A549 (cell line): ENCODE measurements around the gene RBM47. TPM values are rescaled to one million over a fixed set of nuclear protein-coding genes. Genes with fewer than 3 reads are reported as not detected.

Experiments used
- ATAC-seq, 2 experiments: fragments of 200-7000 bp in 1 of 2; fragments of >200 bp in 1 of 2; cut with Nextera tagmentation in 1 of 2; cut with Tn5 transposase in 1 of 2; 3 replicates each; pipeline versions ENCODE4 v1.8.0 to v1.9.1; 2018 to 2020; ENCODE audit warnings: mild to moderate bottlenecking in 1 of 2, moderate library complexity in 1 of 2
- CTCF ChIA-PET: fragments of 300-600 bp; sonication (Branson Sonifier 250); formaldehyde crosslinking; extraction: SDS; loops from one replicate; lab custom pipeline; 2021; ENCODE audit warnings: antibody characterized with exemption, inconsistent platforms; lab: Yijun Ruan, JAX
- POLR2A ChIA-PET: fragments of 350-600 bp; formaldehyde crosslinking; extraction: SDS; loops from one replicate; lab custom pipeline; 2021; ENCODE audit warnings: antibody characterized with exemption, inconsistent platforms; lab: Yijun Ruan, JAX
- DNase-seq, 2 experiments: peaks; one replicate each; pipeline versions ENCODE4 v3.0.0 to v3.0.0-alpha.2; 2011 to 2016; ENCODE audit warnings: low read depth in 1 of 2, low spot score in 1 of 2
- FAIRE-seq: peaks from 2 replicates; lab custom pipeline; 2011; peaks lifted over from hg19 to GRCh38; lab: Jason Lieb, UNC
- H3K27ac ChIP-seq, 2 experiments: fragments of >200 bp; sonication (Bioruptor Twin); formaldehyde crosslinking; 3 replicates each; pipeline ENCODE4 v1.5.1; 2016 to 2017
- H3K4me1 ChIP-seq: fragments of >200 bp; sonication (Bioruptor Twin); formaldehyde crosslinking; 3 replicates; pipeline ENCODE4 v1.6.1; 2016
- H3K4me2 ChIP-seq: fragments of >200 bp; sonication (Bioruptor Twin); formaldehyde crosslinking; 3 replicates; pipeline ENCODE4 v1.6.1; 2016
- H3K4me3 ChIP-seq: fragments of >200 bp; sonication (Bioruptor Twin); formaldehyde crosslinking; 3 replicates; pipeline ENCODE4 v1.5.1; 2016
- H3K9me3 ChIP-seq: fragments of >200 bp; sonication (Bioruptor Twin); formaldehyde crosslinking; 3 replicates; pipeline ENCODE4 v1.6.1; 2016
- ATOH8 ChIP-seq: fragments of 250-450 bp; sonication (Bioruptor Pico); IDR thresholded peaks from 2 replicates; pipeline ENCODE4 v1.5.0; 2020; ENCODE audit warnings: low read depth, mild to moderate bottlenecking, moderate library complexity
- BCL3 ChIP-seq: fragments of >200 bp; sonication (Bioruptor Twin); formaldehyde crosslinking; IDR thresholded peaks from 3 replicates; pipeline ENCODE4 v1.6.1; 2016
- BHLHE40 ChIP-seq: IDR thresholded peaks from 2 replicates; pipeline ENCODE4 v1.6.1; 2012; ENCODE audit warnings: low read depth, low read length, inconsistent platforms
- CBX2 ChIP-seq: fragments of 200-600 bp; sonication (generic); IDR thresholded peaks from 2 replicates; pipeline ENCODE4 v1.6.1; 2016; ENCODE audit warnings: low read depth, mild to moderate bottlenecking, borderline replicate concordance
- CBX8 ChIP-seq: fragments of 200-600 bp; sonication (generic); IDR thresholded peaks from 2 replicates; pipeline ENCODE4 v1.6.1; 2016
- ELK1 ChIP-seq: fragments of 150-350 bp; IDR thresholded peaks from 2 replicates; pipeline ENCODE4 v1.6.1; 2014; ENCODE audit warnings: low read depth, mild to moderate bottlenecking, low read length
- ESRRA ChIP-seq: fragments of 150-350 bp; IDR thresholded peaks from 2 replicates; pipeline ENCODE4 v1.6.1; 2014; ENCODE audit warnings: mild to moderate bottlenecking, low read length, borderline replicate concordance
- FOSB ChIP-seq: fragments of 250-450 bp; sonication (Bioruptor Pico); IDR thresholded peaks from 2 replicates; pipeline ENCODE4 v1.5.0; 2020; ENCODE audit warnings: mild to moderate bottlenecking, moderate library complexity
- HES2 ChIP-seq: fragments of >200 bp; sonication (Bioruptor Twin); formaldehyde crosslinking; IDR thresholded peaks from 2 replicates; pipeline ENCODE4 v1.6.1; 2016
- HEYL ChIP-seq: fragments of 250-450 bp; sonication (Bioruptor Pico); IDR thresholded peaks from 2 replicates; pipeline ENCODE4 v1.8.0; 2021; ENCODE audit warnings: mild to moderate bottlenecking, moderate library complexity
- HOXA7 ChIP-seq: fragments of 250-450 bp; sonication (Bioruptor Pico); IDR thresholded peaks from 2 replicates; pipeline ENCODE4 v1.5.0; 2020; ENCODE audit warnings: mild to moderate bottlenecking, moderate library complexity
- JUNB ChIP-seq: fragments of >200 bp; sonication (Bioruptor Twin); formaldehyde crosslinking; IDR thresholded peaks from 2 replicates; pipeline ENCODE4 v1.6.1; 2016
- KDM1A ChIP-seq: fragments of 200-600 bp; sonication (generic); IDR thresholded peaks from 2 replicates; pipeline ENCODE4 v1.6.1; 2016; ENCODE audit warnings: low read depth, mild to moderate bottlenecking
- MYC ChIP-seq: IDR thresholded peaks from 2 replicates; pipeline ENCODE4 v1.6.1; 2012; ENCODE audit warnings: mild to moderate bottlenecking, inconsistent platforms, low read length, improper control_type of control experiment, borderline replicate concordance
- NFE2L2 ChIP-seq: fragments of 150-350 bp; conservative IDR thresholded peaks from 2 replicates; pipeline ENCODE4 v1.6.1; 2014; ENCODE audit warnings: low read length
- NPAS2 ChIP-seq: fragments of 250-450 bp; sonication (Bioruptor Pico); IDR thresholded peaks from 2 replicates; pipeline ENCODE4 v1.8.0; 2022; ENCODE audit warnings: mild to moderate bottlenecking, moderate library complexity, borderline replicate concordance
- NR3C1 ChIP-seq: fragments of >200 bp; sonication (Bioruptor Twin); formaldehyde crosslinking; IDR thresholded peaks from 3 replicates; pipeline ENCODE4 v1.6.1; 2017
- PBX3 ChIP-seq: IDR thresholded peaks from 2 replicates; pipeline ENCODE4 v1.6.1; 2012
- PHF8 ChIP-seq: fragments of 200-600 bp; sonication (generic); IDR thresholded peaks from 2 replicates; pipeline ENCODE4 v1.6.1; 2016; ENCODE audit warnings: low read depth, mild to moderate bottlenecking, antibody characterized with exemption, moderate library complexity, borderline replicate concordance
- POLR2AphosphoS2 ChIP-seq: conservative IDR thresholded peaks from 2 replicates; pipeline ENCODE4 v1.6.1; 2012; ENCODE audit warnings: low read length, improper control_type of control experiment, inconsistent platforms
- RCOR1 ChIP-seq: fragments of 150-350 bp; IDR thresholded peaks from 2 replicates; pipeline ENCODE4 v1.6.1; 2014; ENCODE audit warnings: antibody characterized with exemption, low read length, low read depth
- REST ChIP-seq: fragments of 200-600 bp; sonication (generic); IDR thresholded peaks from 2 replicates; pipeline ENCODE4 v1.6.1; 2016; ENCODE audit warnings: antibody characterized with exemption, mild to moderate bottlenecking, moderate library complexity
- RNF2 ChIP-seq: fragments of 200-600 bp; sonication (generic); IDR thresholded peaks from 2 replicates; pipeline ENCODE4 v1.6.1; 2016; ENCODE audit warnings: low read depth, mild to moderate bottlenecking, antibody characterized with exemption, moderate library complexity, borderline replicate concordance
- TFCP2L1 ChIP-seq: fragments of 250-450 bp; sonication (Bioruptor Pico); IDR thresholded peaks from 2 replicates; pipeline ENCODE4 v1.5.0; 2021; ENCODE audit warnings: mild to moderate bottlenecking
- ZNF302 ChIP-seq: fragments of 250-450 bp; sonication (Bioruptor Pico); IDR thresholded peaks from 2 replicates; pipeline ENCODE4 v1.9.0; 2021; ENCODE audit warnings: inconsistent platforms, mild to moderate bottlenecking, moderate library complexity
- WGBS: methylation state at CpG from one replicate; pipeline ENCODE4 v1.1.6; 2017; ENCODE audit errors: missing lambda C conversion rate; 5-methylcytosine and 5-hydroxymethylcytosine counted together
- polyA plus RNA-seq, 4 experiments: library from polyadenylated mRNA; depleted of rRNA in 3 of 4; stranded (reverse); fragments of >200 nt; fragmentation: RNase III in 1 of 4; extraction: RNeasy Plus Mini Kit Qiagen cat#74134 plus additional on column Dnase treatment in 1 of 4; gene quantifications; 2 replicates in 3 of 4; 3 replicates in 1 of 4; pipeline ENCODE4 v1.2.3, GENCODE V29; 2011 to 2017

The RBM47 gene
- polyA plus RNA-seq, 2 of the 4 experiments (the other 2 are of a cell fraction) = 38.1 to 43.3 TPM

- ATAC-seq (peak; percentile 30 to 79; a peak in 3 of 6 replicates), DNase-seq (peak in 1 of 2 experiments; percentile 60), FAIRE-seq (no peak)
- ChIA-PET CTCF (no interaction called here), POLR2A (interaction anchor here (0.6 kb wide), 1 partner anchor 203 kb away, joined by 6 read pairs; no protein-coding TSS in a partner anchor)
- 65% methylated on average over 10 of the region's 10 CpGs for WGBS
- Histone ChIP-seq H3K27ac (peak overlapping the region; percentile 41 to 65; a peak in 4 of 6 replicates), H3K4me3 (no peak overlapping the region), H3K4me1 (peaks cover 24% of the 10 kb centered on the region), H3K9me3 (no peaks in the 10 kb centered on the region), H3K4me2 (peak overlapping the region; percentile 45)
- TF ChIP-seq FOSB (CRISPR knock-in tag) (no peak), RNF2 (no peak), MYC (no peak), ZNF302 (no peak), ELK1 (no peak), POLR2AphosphoS2 (no peak), TFCP2L1 (no peak), PBX3 (no peak), CBX8 (no peak), KDM1A (no peak), HOXA7 (CRISPR knock-in tag) (no peak), ESRRA (no peak), BCL3 (no peak), ATOH8 (CRISPR knock-in tag) (no peak)
Measured at GRCh38 chr4:40530961-40531635, 98.6 kb downstream of the RBM47 start.

- peak overlapping the region; percentile 91 for H3K4me2 ChIP-seq
- ChIA-PET POLR2A (interaction anchor here (0.6 kb wide), 1 partner anchor 14 kb away, joined by 3 read pairs; no protein-coding TSS in a partner anchor), CTCF (interaction anchor here (0.6 to 1.1 kb wide), 2 partner anchors 8 to 37 kb away, joined by 3 read pairs; no protein-coding TSS in a partner anchor)
- ATAC-seq (no peak), FAIRE-seq (no peak), DNase-seq (no peak)
- peak overlapping the region; percentile 84 to 98 for H3K27ac ChIP-seq
- H3K4me1 ChIP-seq = peaks cover 46% of the 10 kb centered on the region
- 83% methylated on average over 1 of the region's 1 CpG for WGBS
- H3K4me3 ChIP-seq = no peak overlapping the region
- H3K9me3 ChIP-seq = no peaks in the 10 kb centered on the region
- TF ChIP-seq CBX2 (no peak), HES2 (no peak), BHLHE40 (no peak), FOSB (CRISPR knock-in tag) (no peak), REST (no peak), RCOR1 (no peak), HEYL (CRISPR knock-in tag) (no peak), BCL3 (no peak), JUNB (no peak), ATOH8 (CRISPR knock-in tag) (no peak), ZNF302 (no peak), TFCP2L1 (no peak), NR3C1 (no peak), NPAS2 (no peak), HOXA7 (CRISPR knock-in tag) (no peak), PHF8 (no peak), NFE2L2 (no peak)
Measured at GRCh38 chr4:40526741-40527140, 102.9 kb downstream of the RBM47 start.
